Measurements from ENCODE around the gene PPT2. TPM values are rescaled to one million over a fixed set of nuclear protein-coding genes. Genes with fewer than 3 reads are reported as not detected.

The PPT2 gene
- polyA plus RNA-seq, 2 of the 4 experiments (the other 2 are of a cell fraction), result 9.3 to 11.7 TPM

DNA sequence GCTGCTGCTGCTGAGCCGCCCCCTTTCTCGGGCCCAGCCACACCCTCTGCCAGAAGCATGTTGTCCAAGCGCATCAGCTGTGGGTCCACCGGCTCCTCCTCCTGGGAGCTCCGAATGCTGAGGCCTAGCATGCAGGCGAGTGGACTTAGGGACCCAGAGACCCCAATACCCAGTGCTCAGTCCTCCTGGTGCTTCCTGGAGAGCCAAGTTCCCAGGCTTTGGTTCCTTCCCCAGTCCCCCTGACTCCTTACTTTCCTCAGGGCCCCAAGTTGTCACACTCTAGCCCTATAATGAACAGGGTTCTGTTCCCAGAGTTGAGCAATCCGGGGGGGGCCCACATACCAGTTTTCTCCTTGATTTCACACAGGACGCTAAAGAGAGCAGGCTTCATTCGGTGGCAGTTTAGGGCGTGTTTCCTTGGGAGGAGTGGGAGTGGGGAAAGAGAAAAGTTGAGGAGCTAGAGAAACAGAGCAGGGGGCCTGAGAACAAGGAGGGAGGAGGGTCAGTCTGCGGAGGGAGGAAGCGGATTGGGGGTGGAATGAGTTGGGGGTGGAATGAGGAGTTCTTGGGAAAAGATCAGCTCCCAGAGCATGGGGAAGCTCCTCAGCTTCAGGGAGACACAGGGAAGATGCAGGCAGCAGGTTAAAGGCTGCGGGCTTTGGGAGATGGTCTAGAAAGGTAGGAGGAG lies 34.6 kb downstream of the PPT2 start:
- ATAC-seq (no peak), DNase-seq (ENCODE audit: low read depth in 1 of 2, low spot score in 1 of 2) (no peak), FAIRE-seq (no peak)
- Histone ChIP-seq H3K4me2 (peak overlapping the region; percentile 99), H3K4me3 (peak overlapping the region; percentile 94), H3K27ac (peak overlapping the region; percentile 99 to 100), H3K4me1 (peaks cover 43% of the 10 kb centered on the region), H3K9me3 (no peaks in the 10 kb centered on the region)
- no peak for TF ChIP-seq CEBPB (IDR thresholded peaks at IDR 0.05)
- TF ChIP-seq, protein P1, sequence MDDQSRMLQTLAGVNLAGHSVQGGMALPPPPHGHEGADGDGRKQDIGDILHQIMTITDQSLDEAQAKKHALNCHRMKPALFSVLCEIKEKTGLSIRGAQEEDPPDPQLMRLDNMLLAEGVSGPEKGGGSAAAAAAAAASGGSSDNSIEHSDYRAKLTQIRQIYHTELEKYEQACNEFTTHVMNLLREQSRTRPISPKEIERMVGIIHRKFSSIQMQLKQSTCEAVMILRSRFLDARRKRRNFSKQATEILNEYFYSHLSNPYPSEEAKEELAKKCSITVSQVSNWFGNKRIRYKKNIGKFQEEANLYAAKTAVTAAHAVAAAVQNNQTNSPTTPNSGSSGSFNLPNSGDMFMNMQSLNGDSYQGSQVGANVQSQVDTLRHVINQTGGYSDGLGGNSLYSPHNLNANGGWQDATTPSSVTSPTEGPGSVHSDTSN (IDR thresholded peaks at IDR 0.05), result no peak
- no peak for TF ChIP-seq JUNB (IDR thresholded peaks at IDR 0.05)
- TF ChIP-seq EHMT2 (IDR thresholded peaks at IDR 0.05; ENCODE audit: low read depth), result no peak
- TF ChIP-seq POLR2AphosphoS2 (conservative IDR thresholded peaks at IDR 0.05; ENCODE audit: low read length), result no peak
- TF ChIP-seq ESRRA (IDR thresholded peaks at IDR 0.05; ENCODE audit: borderline replicate concordance, low read length), result no peak
- TF ChIP-seq NR3C1 (IDR thresholded peaks at IDR 0.05), result no peak
- TF ChIP-seq NPAS2 (CRISPR knock-in tag; IDR thresholded peaks at IDR 0.05; ENCODE audit: borderline replicate concordance), result no peak
- no peak for TF ChIP-seq POLR2A (IDR thresholded peaks at IDR 0.05; ENCODE audit: low read length)
- TF ChIP-seq, protein P2, sequence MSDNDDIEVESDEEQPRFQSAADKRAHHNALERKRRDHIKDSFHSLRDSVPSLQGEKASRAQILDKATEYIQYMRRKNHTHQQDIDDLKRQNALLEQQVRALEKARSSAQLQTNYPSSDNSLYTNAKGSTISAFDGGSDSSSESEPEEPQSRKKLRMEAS (IDR thresholded peaks at IDR 0.05), result no peak
- TF ChIP-seq, protein P3, sequence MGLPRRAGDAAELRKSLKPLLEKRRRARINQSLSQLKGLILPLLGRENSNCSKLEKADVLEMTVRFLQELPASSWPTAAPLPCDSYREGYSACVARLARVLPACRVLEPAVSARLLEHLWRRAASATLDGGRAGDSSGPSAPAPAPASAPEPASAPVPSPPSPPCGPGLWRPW (IDR thresholded peaks at IDR 0.05), result no peak
- WGBS (ENCODE audit: missing lambda C conversion rate), result 65% methylated on average over 8 of the region's 13 CpGs
- ChIA-PET POLR2A (interaction anchor here (1.1 kb wide), 1 partner anchor 11 kb away, joined by 3 read pairs; no protein-coding TSS in a partner anchor), CTCF (interaction anchor here (1.4 kb wide), 1 partner anchor 9 kb away, joined by 6 read pairs; no protein-coding TSS in a partner anchor)

DNA sequence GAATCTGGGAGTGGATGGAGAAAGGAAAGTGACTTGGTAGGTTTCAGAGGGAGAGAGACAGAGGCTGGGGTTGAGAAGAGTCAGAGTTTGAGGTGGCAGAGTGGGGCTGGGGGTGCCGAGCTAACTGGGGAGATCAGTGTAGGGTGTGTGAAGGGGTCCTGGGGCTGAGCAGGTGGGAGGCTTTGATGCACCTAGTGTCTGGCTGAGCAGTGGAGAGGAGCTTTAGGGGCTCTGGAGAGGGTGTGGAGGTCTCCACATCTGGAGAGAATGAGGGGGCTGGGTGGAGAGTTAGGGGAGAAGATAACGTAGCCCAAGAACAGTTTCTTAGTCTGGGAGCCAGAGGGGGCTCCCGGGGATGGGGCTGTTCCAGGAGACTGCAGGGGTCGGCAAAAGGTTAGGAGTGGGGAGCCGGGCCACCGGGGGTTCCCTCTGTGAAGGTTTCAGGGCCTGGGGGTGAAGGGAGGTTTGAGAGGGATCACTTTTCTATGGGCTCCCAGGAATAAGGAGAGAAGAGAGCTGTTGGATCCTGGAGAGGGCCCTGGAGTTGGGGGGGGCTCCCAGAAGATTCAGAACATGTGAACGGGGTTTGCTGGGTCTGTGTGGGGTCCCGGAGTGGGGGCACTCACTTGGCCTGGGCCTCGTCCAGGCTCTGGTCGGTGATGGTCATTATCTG lies 35.3 kb downstream of the PPT2 start:
- POLR2A ChIA-PET, result interaction anchor here (1.1 kb wide), 1 partner anchor 12 kb away, joined by 3 read pairs; no protein-coding TSS in a partner anchor
- Histone ChIP-seq H3K4me1 (peaks cover 38% of the 10 kb centered on the region), H3K27ac (peak overlapping the region; percentile 99 to 100), H3K4me3 (peak overlapping the region; percentile 94), H3K9me3 (no peaks in the 10 kb centered on the region), H3K4me2 (peak overlapping the region; percentile 99)
- DNase-seq (ENCODE audit: low read depth in 1 of 2, low spot score in 1 of 2), result no peak
- ATAC-seq, result peak in 1 of 2 experiments; percentile 5; a peak in 2 of 6 replicates
- no peak for FAIRE-seq
- TF ChIP-seq POLR2AphosphoS2 (conservative IDR thresholded peaks at IDR 0.05; ENCODE audit: low read length) (no peak), HEYL (CRISPR knock-in tag; IDR thresholded peaks at IDR 0.05) (no peak), CHD4 (IDR thresholded peaks at IDR 0.05; ENCODE audit: borderline replicate concordance) (no peak), SMC3 (IDR thresholded peaks at IDR 0.05) (no peak), ZNF302 (CRISPR knock-in tag; IDR thresholded peaks at IDR 0.05) (no peak), KDM1A (IDR thresholded peaks at IDR 0.05; ENCODE audit: low read depth) (no peak), NPAS2 (CRISPR knock-in tag; IDR thresholded peaks at IDR 0.05; ENCODE audit: borderline replicate concordance) (no peak), ZC3H11A (IDR thresholded peaks at IDR 0.05) (no peak), HOXB5 (CRISPR knock-in tag; IDR thresholded peaks at IDR 0.05) (no peak), KDM5A (IDR thresholded peaks at IDR 0.05) (no peak), HOXA7 (CRISPR knock-in tag; IDR thresholded peaks at IDR 0.05) (no peak), NR3C1 (IDR thresholded peaks at IDR 0.05) (no peak), CBX2 (IDR thresholded peaks at IDR 0.05; ENCODE audit: borderline replicate concordance, low read depth) (no peak)
- TF ChIP-seq, protein P4, sequence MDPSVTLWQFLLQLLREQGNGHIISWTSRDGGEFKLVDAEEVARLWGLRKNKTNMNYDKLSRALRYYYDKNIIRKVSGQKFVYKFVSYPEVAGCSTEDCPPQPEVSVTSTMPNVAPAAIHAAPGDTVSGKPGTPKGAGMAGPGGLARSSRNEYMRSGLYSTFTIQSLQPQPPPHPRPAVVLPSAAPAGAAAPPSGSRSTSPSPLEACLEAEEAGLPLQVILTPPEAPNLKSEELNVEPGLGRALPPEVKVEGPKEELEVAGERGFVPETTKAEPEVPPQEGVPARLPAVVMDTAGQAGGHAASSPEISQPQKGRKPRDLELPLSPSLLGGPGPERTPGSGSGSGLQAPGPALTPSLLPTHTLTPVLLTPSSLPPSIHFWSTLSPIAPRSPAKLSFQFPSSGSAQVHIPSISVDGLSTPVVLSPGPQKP (IDR thresholded peaks at IDR 0.05; ENCODE audit: low read depth, low read length), result no peak
- TF ChIP-seq, protein P5, sequence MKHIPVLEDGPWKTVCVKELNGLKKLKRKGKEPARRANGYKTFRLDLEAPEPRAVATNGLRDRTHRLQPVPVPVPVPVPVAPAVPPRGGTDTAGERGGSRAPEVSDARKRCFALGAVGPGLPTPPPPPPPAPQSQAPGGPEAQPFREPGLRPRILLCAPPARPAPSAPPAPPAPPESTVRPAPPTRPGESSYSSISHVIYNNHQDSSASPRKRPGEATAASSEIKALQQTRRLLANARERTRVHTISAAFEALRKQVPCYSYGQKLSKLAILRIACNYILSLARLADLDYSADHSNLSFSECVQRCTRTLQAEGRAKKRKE (CRISPR knock-in tag; IDR thresholded peaks at IDR 0.05; ENCODE audit: low read depth), result no peak
- TF ChIP-seq, protein P3 (IDR thresholded peaks at IDR 0.05), result no peak
- TF ChIP-seq, protein P6, sequence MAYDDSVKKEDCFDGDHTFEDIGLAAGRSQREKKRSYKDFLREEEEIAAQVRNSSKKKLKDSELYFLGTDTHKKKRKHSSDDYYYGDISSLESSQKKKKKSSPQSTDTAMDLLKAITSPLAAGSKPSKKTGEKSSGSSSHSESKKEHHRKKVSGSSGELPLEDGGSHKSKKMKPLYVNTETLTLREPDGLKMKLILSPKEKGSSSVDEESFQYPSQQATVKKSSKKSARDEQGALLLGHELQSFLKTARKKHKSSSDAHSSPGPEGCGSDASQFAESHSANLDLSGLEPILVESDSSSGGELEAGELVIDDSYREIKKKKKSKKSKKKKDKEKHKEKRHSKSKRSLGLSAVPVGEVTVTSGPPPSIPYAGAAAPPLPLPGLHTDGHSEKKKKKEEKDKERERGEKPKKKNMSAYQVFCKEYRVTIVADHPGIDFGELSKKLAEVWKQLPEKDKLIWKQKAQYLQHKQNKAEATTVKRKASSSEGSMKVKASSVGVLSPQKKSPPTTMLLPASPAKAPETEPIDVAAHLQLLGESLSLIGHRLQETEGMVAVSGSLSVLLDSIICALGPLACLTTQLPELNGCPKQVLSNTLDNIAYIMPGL (CRISPR knock-in tag; IDR thresholded peaks at IDR 0.05; ENCODE audit: borderline replicate concordance), result no peak
- TF ChIP-seq, protein P7, sequence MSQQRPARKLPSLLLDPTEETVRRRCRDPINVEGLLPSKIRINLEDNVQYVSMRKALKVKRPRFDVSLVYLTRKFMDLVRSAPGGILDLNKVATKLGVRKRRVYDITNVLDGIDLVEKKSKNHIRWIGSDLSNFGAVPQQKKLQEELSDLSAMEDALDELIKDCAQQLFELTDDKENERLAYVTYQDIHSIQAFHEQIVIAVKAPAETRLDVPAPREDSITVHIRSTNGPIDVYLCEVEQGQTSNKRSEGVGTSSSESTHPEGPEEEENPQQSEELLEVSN (IDR thresholded peaks at IDR 0.05; ENCODE audit: borderline replicate concordance, low read depth), result no peak
- 18% methylated on average over 6 of the region's 10 CpGs for WGBS (ENCODE audit: missing lambda C conversion rate)
- CTCF ChIA-PET, result interaction anchor here (1.4 kb wide), 1 partner anchor 10 kb away, joined by 6 read pairs; no protein-coding TSS in a partner anchor

Measured in A549 (cell line).